Activated CD8-positive, alpha-beta T cell treated with anti-CD3 and anti-CD28 coated beads, Interleukin-2, amount 10 ng/mL, durations not matched to agents 7 days and 5 days (primary cell): Measurements from ENCODE around the gene TAF6L. TPM values are rescaled to one million over a fixed set of nuclear protein-coding genes. Genes with fewer than 3 reads are reported as not detected.

Experiments
- ATAC-seq: fragments of 150-1000 bp; cut with Tn5 transposase; one replicate; pipeline ENCODE4 v1.10.0; 2021; ENCODE audit warnings: moderate library complexity
- CTCF ChIA-PET: fragments of 350-600 bp; sonication (Branson Sonifier 250); formaldehyde crosslinking; loops from one replicate; lab custom pipeline; 2021; ENCODE audit warnings: antibody characterized with exemption; lab: Charles Lee
- POLR2A ChIA-PET: fragments of 350-600 bp; sonication (Branson Sonifier 250); formaldehyde crosslinking; loops from one replicate; lab custom pipeline; 2021; ENCODE audit warnings: antibody characterized with exemption; lab: Charles Lee
- DNase-seq: peaks from one replicate; pipeline ENCODE4 v3.0.0-alpha.2; 2020
- H3K27ac Mint-ChIP-seq: one replicate; pipeline ENCODE4 v1.8.0; 2021; ENCODE audit warnings: mild to moderate bottlenecking, mixed read lengths
- H3K27me3 Mint-ChIP-seq: one replicate; pipeline ENCODE4 v1.8.0; 2021; ENCODE audit warnings: low read depth, mixed read lengths
- H3K36me3 Mint-ChIP-seq: one replicate; pipeline ENCODE4 v1.8.0; 2021; ENCODE audit warnings: low read depth, mixed read lengths
- H3K4me1 Mint-ChIP-seq: one replicate; pipeline ENCODE4 v1.8.0; 2021; ENCODE audit warnings: low read depth, mixed read lengths
- H3K4me3 Mint-ChIP-seq: one replicate; pipeline ENCODE4 v1.8.0; 2021; ENCODE audit warnings: mild to moderate bottlenecking, mixed read lengths
- H3K9me3 Mint-ChIP-seq: one replicate; pipeline ENCODE4 v1.8.0; 2022; ENCODE audit warnings: mixed read lengths; ENCODE audit not compliant: insufficient read depth
- total RNA-seq, 2 experiments: library from RNA; stranded (reverse); gene quantifications; one replicate each; pipeline ENCODE4 v1.2.3, GENCODE V29; 2021

The TAF6L gene, protein sequence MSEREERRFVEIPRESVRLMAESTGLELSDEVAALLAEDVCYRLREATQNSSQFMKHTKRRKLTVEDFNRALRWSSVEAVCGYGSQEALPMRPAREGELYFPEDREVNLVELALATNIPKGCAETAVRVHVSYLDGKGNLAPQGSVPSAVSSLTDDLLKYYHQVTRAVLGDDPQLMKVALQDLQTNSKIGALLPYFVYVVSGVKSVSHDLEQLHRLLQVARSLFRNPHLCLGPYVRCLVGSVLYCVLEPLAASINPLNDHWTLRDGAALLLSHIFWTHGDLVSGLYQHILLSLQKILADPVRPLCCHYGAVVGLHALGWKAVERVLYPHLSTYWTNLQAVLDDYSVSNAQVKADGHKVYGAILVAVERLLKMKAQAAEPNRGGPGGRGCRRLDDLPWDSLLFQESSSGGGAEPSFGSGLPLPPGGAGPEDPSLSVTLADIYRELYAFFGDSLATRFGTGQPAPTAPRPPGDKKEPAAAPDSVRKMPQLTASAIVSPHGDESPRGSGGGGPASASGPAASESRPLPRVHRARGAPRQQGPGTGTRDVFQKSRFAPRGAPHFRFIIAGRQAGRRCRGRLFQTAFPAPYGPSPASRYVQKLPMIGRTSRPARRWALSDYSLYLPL
- total RNA-seq: 10 to 100 TPM; 21.8 to 23.7 TPM

DNA sequence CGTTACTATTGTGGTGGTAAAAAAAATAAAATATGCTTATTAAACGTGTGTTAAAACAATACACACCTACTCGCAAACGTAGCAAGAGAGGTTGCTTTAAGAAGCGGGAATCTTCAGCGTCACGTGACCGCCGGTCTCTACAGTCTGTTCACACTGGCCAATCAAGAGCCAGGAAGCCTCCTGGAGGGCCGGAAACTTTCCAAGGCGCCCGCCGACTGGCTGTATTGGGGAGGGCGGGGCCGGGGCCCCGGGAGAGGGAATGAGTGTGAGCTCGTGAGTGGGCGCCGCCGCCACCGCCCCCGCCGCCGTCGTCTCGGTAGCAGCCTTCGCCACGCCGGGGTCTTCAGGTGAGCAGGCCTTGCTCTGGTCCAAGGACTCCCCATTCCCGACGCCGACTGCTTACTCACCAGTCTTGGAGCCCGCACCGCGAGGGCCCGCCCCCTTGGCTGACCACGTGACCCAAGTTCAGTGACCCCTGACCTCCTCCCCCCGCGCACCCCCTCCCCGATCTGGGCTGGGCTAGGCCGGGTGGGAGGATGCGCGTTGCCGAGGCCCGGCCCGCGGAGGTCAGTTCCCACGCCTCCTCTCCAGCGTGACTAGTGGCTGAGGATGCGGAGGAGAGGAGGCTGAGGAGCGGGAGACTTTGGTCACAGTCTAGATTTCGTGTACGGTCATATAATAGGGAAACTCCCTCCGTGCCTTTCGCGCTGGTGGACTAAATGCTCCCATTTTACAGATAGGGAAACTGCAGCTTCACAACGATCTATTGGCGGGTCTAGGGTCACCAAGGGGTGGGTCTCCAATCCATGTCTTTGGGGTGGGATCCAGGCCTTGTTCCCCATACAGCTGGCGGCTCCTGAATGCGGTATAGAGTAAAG, at the start of gene TAF6L:
Gene TAF6L (plus strand): TSS at position 253 of the 878 bp plus-strand sequence. CDS start 4,388 bp downstream, outside the sequence.
- no peaks in the 10 kb centered on the region for H3K27me3 Mint-ChIP-seq
- ATAC-seq: peak; percentile 91
- peak within 1 kb of the TSS; percentile 91 for H3K4me3 Mint-ChIP-seq
- H3K9me3 Mint-ChIP-seq: no peaks in the 10 kb centered on the region
- ChIA-PET CTCF (interaction anchor here (0.9 to 14.2 kb wide), 13 partner anchors 10 to 179 kb away, joined by 3 to 144 read pairs (median 5); partner anchors contain the start of genes HNRNPUL2, POLR2G, SLC3A2 and TMEM179B), POLR2A (interaction anchor here (0.6 to 4.2 kb wide), 14 partner anchors 10 to 805 kb away, joined by 3 to 54 read pairs (median 6); partner anchors contain the start of genes C11orf98, CSKMT, INTS5 and POLR2G)
- H3K36me3 Mint-ChIP-seq: peaks cover 26% of the 10 kb centered on the region
- H3K27ac Mint-ChIP-seq: peak within 1 kb of the TSS; percentile 93
- H3K4me1 Mint-ChIP-seq: peaks cover 27% of the 10 kb centered on the region
- peak; percentile 96 for DNase-seq

DNA sequence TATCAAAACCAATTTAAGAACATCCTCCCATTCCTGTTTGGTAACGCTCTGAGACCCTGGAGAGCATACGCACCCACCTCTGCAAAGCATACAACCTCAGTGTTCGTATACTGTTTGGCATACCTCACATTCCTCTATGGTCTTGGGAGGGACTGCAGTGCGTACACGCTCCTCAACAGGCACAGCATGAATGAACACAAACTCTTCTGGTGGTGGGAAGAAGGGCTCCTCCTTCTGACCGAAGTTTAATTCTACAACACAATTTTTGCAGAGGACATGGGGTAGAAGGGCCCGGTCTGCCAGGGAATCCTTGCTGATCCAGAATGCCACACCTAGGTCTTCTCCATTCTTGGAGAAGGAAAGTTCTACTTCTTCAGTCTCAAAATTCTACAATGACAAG, 49.2 kb upstream of the TAF6L start:
- Mint-ChIP-seq H3K27ac (no peak overlapping the region), H3K27me3 (no peaks in the 10 kb centered on the region), H3K9me3 (no peaks in the 10 kb centered on the region), H3K36me3 (peaks cover 91% of the 10 kb centered on the region), H3K4me1 (peaks cover 65% of the 10 kb centered on the region), H3K4me3 (no peak overlapping the region)
- ChIA-PET CTCF (no interaction called here), POLR2A (interaction anchor here (3.1 to 7.7 kb wide), 2 partner anchors 11 to 57 kb away, joined by 10 to 123 read pairs; partner anchors contain the start of genes BSCL2, C11orf98, CSKMT and GNG3)
- ATAC-seq: no peak
- DNase-seq: no peak

- ATAC-seq: no peak
- DNase-seq: no peak
- Mint-ChIP-seq H3K36me3 (peaks cover 81% of the 10 kb centered on the region), H3K27ac (peak overlapping the region; percentile 17), H3K9me3 (no peaks in the 10 kb centered on the region), H3K27me3 (no peaks in the 10 kb centered on the region), H3K4me1 (peaks cover 54% of the 10 kb centered on the region), H3K4me3 (peak overlapping the region; percentile 94)
- ChIA-PET CTCF (interaction anchor here (1.0 to 4.1 kb wide), 5 partner anchors 8 to 133 kb away, joined by 3 to 12 read pairs (median 4); partner anchors contain the start of gene TUT1), POLR2A (interaction anchor here (1.0 to 7.7 kb wide), 5 partner anchors 13 to 131 kb away, joined by 5 to 123 read pairs (median 8); partner anchors contain the start of genes BSCL2, C11orf98, CSKMT and GNG3)
These were observed 47.0 kb upstream of the TAF6L start for GRCh38 chr11:62724171-62724570.

- Mint-ChIP-seq H3K27me3 (no peaks in the 10 kb centered on the region), H3K4me3 (peak overlapping the region; percentile 94), H3K9me3 (no peaks in the 10 kb centered on the region), H3K36me3 (peaks cover 71% of the 10 kb centered on the region), H3K4me1 (peaks cover 53% of the 10 kb centered on the region), H3K27ac (peak overlapping the region; percentile 96)
- DNase-seq (no peak), ATAC-seq (no peak)
- ChIA-PET POLR2A (interaction anchor here (1.2 to 7.7 kb wide), 9 partner anchors 15 to 156 kb away, joined by 4 to 123 read pairs (median 23); partner anchors contain the start of genes BSCL2, GNG3, LBHD1 and POLR2G), CTCF (interaction anchor here (0.8 to 4.1 kb wide), 7 partner anchors 8 to 62 kb away, joined by 3 to 12 read pairs (median 4); partner anchors contain the start of genes TMEM179B and ZBTB3)
These were observed 45.5 kb upstream of the TAF6L start for GRCh38 chr11:62725646-62726045.

DNA sequence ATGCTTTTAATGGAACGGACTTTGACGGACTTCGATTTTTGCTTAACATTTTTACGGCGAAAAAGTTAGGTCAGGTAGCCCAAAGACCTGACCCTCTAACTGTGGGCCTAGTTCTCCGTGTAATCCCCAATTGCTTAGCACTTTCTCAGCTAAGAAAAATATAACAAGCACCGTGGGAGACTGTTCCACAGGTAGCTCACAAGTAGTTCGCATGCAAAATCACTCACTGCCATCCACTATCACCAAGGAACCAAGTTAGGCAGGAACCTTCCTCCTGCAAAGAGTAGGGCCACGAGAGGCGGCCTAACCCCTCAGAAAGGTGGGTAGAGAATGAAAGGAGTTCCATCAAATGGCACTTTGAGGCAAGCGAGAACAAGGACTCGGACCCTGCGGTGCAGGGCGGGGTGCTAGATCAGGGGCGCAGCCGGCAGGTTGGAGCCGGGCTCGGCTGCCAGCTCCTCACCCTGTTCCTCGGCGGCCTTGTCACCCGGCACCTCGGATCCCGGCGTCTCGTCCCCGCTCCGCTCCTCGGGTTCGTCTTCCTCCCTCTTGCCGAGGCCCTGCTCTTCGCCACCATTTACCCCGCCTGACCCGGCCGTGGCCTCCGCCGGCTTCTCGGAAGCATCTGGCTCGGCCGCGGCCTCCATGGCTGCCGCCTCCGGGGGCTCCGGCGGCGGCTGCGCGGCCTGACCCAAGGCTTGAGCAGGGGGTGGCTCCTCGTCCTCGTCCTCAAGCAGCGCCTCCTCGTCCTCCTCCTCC, 44.9 kb upstream of the TAF6L start:
- DNase-seq: peak; percentile 39
- peaks cover 69% of the 10 kb centered on the region for H3K36me3 Mint-ChIP-seq
- H3K9me3 Mint-ChIP-seq: no peaks in the 10 kb centered on the region
- peaks cover 52% of the 10 kb centered on the region for H3K4me1 Mint-ChIP-seq
- no peaks in the 10 kb centered on the region for H3K27me3 Mint-ChIP-seq
- H3K4me3 Mint-ChIP-seq: peak overlapping the region; percentile 94
- peak overlapping the region; percentile 96 for H3K27ac Mint-ChIP-seq
- no peak for ATAC-seq
- ChIA-PET CTCF (interaction anchor here (0.6 to 4.1 kb wide), 13 partner anchors 9 to 155 kb away, joined by 3 to 12 read pairs (median 5); partner anchors contain the start of genes SLC3A2, TAF6L, TMEM179B and ZBTB3), POLR2A (interaction anchor here (0.7 to 7.7 kb wide), 17 partner anchors 16 to 155 kb away, joined by 3 to 123 read pairs (median 11); partner anchors contain the start of genes BSCL2, C11orf98, CSKMT and GNG3)

- H3K36me3 Mint-ChIP-seq: peaks cover 66% of the 10 kb centered on the region
- peak overlapping the region; percentile 94 for H3K4me3 Mint-ChIP-seq
- ChIA-PET POLR2A (interaction anchor here (0.8 to 7.7 kb wide), 19 partner anchors 8 to 155 kb away, joined by 3 to 123 read pairs (median 11); partner anchors contain the start of genes BSCL2, C11orf98, CSKMT and GNG3), CTCF (interaction anchor here (0.6 to 2.3 kb wide), 18 partner anchors 10 to 154 kb away, joined by 3 to 12 read pairs (median 4); partner anchors contain the start of genes BSCL2, C11orf98, CSKMT and GNG3)
- no peaks in the 10 kb centered on the region for H3K9me3 Mint-ChIP-seq
- H3K27ac Mint-ChIP-seq: peak overlapping the region; percentile 96
- peaks cover 50% of the 10 kb centered on the region for H3K4me1 Mint-ChIP-seq
- no peak for DNase-seq
- no peaks in the 10 kb centered on the region for H3K27me3 Mint-ChIP-seq
- ATAC-seq: no peak
These were observed 44.4 kb upstream of the TAF6L start for GRCh38 chr11:62726915-62727164.

DNA sequence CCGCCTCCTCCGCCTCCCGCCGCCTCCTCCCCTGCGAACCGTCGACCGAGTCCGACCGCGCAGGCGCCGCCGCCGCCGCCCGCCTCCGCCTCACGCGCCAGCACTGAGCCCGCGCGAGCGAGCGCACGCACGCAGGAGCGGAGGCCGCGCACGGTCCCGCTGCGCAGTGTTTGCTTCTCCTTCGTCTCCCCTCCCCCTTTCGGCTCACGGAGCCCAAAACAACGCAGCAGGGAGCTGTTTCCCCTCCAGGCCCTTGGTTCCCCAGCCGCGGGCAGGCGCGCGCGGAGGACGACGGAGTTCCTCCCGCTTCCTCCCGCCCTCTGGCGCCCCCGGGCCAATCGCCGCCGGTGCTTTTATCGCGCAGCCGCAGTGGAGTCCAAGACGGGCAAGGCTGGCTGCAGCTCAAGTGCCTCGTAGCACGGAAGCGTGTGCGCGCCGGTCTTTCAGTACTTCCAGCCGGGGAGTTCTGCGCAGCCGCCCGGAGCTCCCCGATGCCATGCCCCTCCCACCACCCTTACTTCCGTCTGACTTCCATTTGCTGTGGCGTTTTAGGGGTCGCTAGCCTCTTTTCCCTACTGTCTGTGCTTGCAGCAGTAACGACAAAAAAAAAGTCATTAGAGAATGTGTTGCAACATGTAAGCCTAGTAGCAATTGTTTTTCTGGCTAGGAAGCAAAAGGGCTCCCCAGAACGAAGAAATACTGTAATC, 43.9 kb upstream of the TAF6L start, which contains the start of gene HNRNPUL2:
Gene HNRNPUL2 (minus strand): TSS at position 293 of the 707 bp plus-strand sequence. CDS start 301 bp downstream, outside the sequence.
- ATAC-seq (peak; percentile 87), DNase-seq (peak; percentile 99)
- peaks cover 61% of the 10 kb centered on the region for H3K36me3 Mint-ChIP-seq
- H3K4me1 Mint-ChIP-seq: peaks cover 46% of the 10 kb centered on the region
- no peaks in the 10 kb centered on the region for H3K9me3 Mint-ChIP-seq
- ChIA-PET POLR2A (interaction anchor here (0.6 to 7.7 kb wide), 23 partner anchors 8 to 154 kb away, joined by 3 to 123 read pairs (median 6); partner anchors contain the start of genes BSCL2, C11orf98, CSKMT and GANAB), CTCF (interaction anchor here (0.6 to 2.3 kb wide), 24 partner anchors 10 to 154 kb away, joined by 3 to 12 read pairs (median 4); partner anchors contain the start of genes BSCL2, C11orf98, CSKMT and GNG3)
- H3K27me3 Mint-ChIP-seq: no peaks in the 10 kb centered on the region
- peak within 1 kb of the TSS; percentile 96 for H3K27ac Mint-ChIP-seq
- peak within 1 kb of the TSS; percentile 94 for H3K4me3 Mint-ChIP-seq

DNA sequence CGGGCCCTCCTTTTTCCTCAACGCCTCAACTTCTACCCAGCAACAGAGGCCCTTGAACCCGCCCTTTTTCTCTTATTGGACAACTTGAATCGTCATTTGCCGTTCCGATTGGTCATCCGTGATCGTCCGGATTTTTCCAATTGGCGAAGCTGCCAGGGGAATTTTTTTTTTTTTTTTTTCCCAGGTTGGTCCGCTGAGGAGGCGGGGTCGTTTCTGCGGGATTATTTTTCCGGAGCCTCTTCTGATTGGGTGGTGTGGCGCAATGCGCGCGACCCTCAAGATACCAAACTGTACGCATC, 43.4 kb upstream of the TAF6L start:
- ChIA-PET POLR2A (interaction anchor here (0.6 to 7.7 kb wide), 23 partner anchors 9 to 154 kb away, joined by 3 to 123 read pairs (median 8); partner anchors contain the start of genes BSCL2, C11orf98, CSKMT and GANAB), CTCF (interaction anchor here (0.6 to 2.3 kb wide), 19 partner anchors 13 to 153 kb away, joined by 3 to 12 read pairs (median 4); partner anchors contain the start of genes C11orf98, CSKMT, MTA2 and NXF1)
- DNase-seq: peak; percentile 92
- Mint-ChIP-seq H3K27ac (peak overlapping the region; percentile 96), H3K4me3 (peak overlapping the region; percentile 94), H3K36me3 (peaks cover 58% of the 10 kb centered on the region), H3K27me3 (no peaks in the 10 kb centered on the region), H3K9me3 (no peaks in the 10 kb centered on the region), H3K4me1 (peaks cover 41% of the 10 kb centered on the region)
- ATAC-seq: peak; percentile 63
